Neural cell (in vitro differentiated cells): ENCODE measurements around the gene CISD3. TPM values are rescaled to one million over a fixed set of nuclear protein-coding genes. Genes with fewer than 3 reads are reported as not detected.

ENCODE experiments used
- H2AFZ ChIP-seq: fragments of 200-600, 300-800 bp; sonication (generic), shearing (Covaris generic); 2 replicates; pipeline ENCODE4 v1.6.0; 2014; ENCODE audit warnings: low read depth, mild to moderate bottlenecking, antibody characterized with exemption, low read length, moderate library complexity
- H3F3A ChIP-seq: fragments of 200-600 bp; shearing (Covaris generic); 2 replicates; pipeline ENCODE4 v1.6.1; 2016; ENCODE audit warnings: mild to moderate bottlenecking, moderate library complexity, mixed read lengths, antibody characterized with exemption, low read length; ENCODE audit not compliant: insufficient read depth, poor library complexity, severe bottlenecking
- H3K27ac ChIP-seq: fragments of 200-600, 300-800 bp; sonication (generic), shearing (Covaris generic); 2 replicates; pipeline ENCODE4 v1.5.1; 2014; ENCODE audit warnings: mild to moderate bottlenecking, low read length, moderate library complexity
- H3K27me3 ChIP-seq: fragments of 300-800, 200-600 bp; sonication (generic), shearing (Covaris generic); 2 replicates; pipeline ENCODE4 v1.6.0; 2014; ENCODE audit warnings: mild to moderate bottlenecking, low read depth, low read length, moderate library complexity; ENCODE audit not compliant: insufficient read depth
- H3K36me3 ChIP-seq: fragments of 300-800, 200-600 bp; sonication (generic), shearing (Covaris generic); 2 replicates; pipeline ENCODE4 v1.5.1; 2014; ENCODE audit warnings: mild to moderate bottlenecking, antibody characterized with exemption, low read length, moderate library complexity; ENCODE audit not compliant: insufficient read depth
- H3K4me2 ChIP-seq: fragments of 300-800, 200-600 bp; sonication (generic), shearing (Covaris generic); 2 replicates; pipeline ENCODE4 v1.6.0; 2014; ENCODE audit warnings: mild to moderate bottlenecking, low read length
- H3K4me3 ChIP-seq: fragments of 300-800, 200-600 bp; sonication (generic), shearing (Covaris generic); 2 replicates; pipeline ENCODE4 v1.5.1; 2014; ENCODE audit warnings: mild to moderate bottlenecking, low read length, moderate library complexity
- H3K79me2 ChIP-seq: fragments of 200-600 bp; shearing (Covaris generic); replicated peaks from 2 replicates; pipeline ENCODE4 v1.6.0; 2014; ENCODE audit warnings: mild to moderate bottlenecking, low read length, moderate library complexity; ENCODE audit not compliant: insufficient read depth
- H3K9ac ChIP-seq: fragments of 300-800, 200-600 bp; sonication (generic), shearing (Covaris generic); 2 replicates; pipeline ENCODE4 v1.6.1; 2016; ENCODE audit warnings: mild to moderate bottlenecking, low read length, mixed read lengths
- H3K9me2 ChIP-seq: fragments of 200-600 bp; shearing (Covaris generic); 2 replicates; pipeline ENCODE4 v1.6.1; 2016; ENCODE audit warnings: mild to moderate bottlenecking, low read length, mixed read lengths; ENCODE audit not compliant: insufficient read depth
- H3K9me3 ChIP-seq: fragments of 200-600, 300-800 bp; sonication (generic), shearing (Covaris generic); 2 replicates; pipeline ENCODE4 v1.6.1; 2016; ENCODE audit warnings: mild to moderate bottlenecking, mixed run types, low read length, moderate library complexity, mixed read lengths
- H4K20me1 ChIP-seq: fragments of 200-600 bp; shearing (Covaris generic); 2 replicates; pipeline ENCODE4 v1.6.1; 2016; ENCODE audit warnings: mild to moderate bottlenecking, mixed run types; ENCODE audit not compliant: insufficient read depth
- CTCF ChIP-seq: fragments of 450-650 bp; IDR thresholded peaks from 2 replicates; pipeline ENCODE4 v1.5.1; 2014; ENCODE audit warnings: antibody characterized with exemption, mild to moderate bottlenecking, moderate library complexity; ENCODE audit not compliant: poor library complexity, severe bottlenecking
- EP300 ChIP-seq: fragments of 450-650 bp; conservative IDR thresholded peaks from 2 replicates; pipeline ENCODE4 v1.6.1; 2014; ENCODE audit warnings: antibody characterized with exemption, mild to moderate bottlenecking, moderate library complexity; ENCODE audit not compliant: poor library complexity, severe bottlenecking
- EZH2 ChIP-seq: fragments of 200-600, 300-800 bp; shearing (Covaris generic), sonication (generic); IDR thresholded peaks from 2 replicates; pipeline ENCODE4 v1.6.1; 2014; ENCODE audit warnings: antibody characterized with exemption, low read length, borderline replicate concordance, mild to moderate bottlenecking; ENCODE audit not compliant: insufficient read depth, poor library complexity, severe bottlenecking
- MXI1 ChIP-seq: fragments of 450-650 bp; conservative IDR thresholded peaks from 2 replicates; pipeline ENCODE4 v1.6.1; 2014; ENCODE audit warnings: antibody characterized with exemption, mild to moderate bottlenecking; ENCODE audit not compliant: poor library complexity, severe bottlenecking
- POLR2AphosphoS5 ChIP-seq: IDR thresholded peaks from 2 replicates; pipeline ENCODE4 v1.6.1; 2012
- RAD21 ChIP-seq: fragments of 450-650 bp; conservative IDR thresholded peaks from 2 replicates; pipeline ENCODE4 v1.6.1; 2014; ENCODE audit warnings: antibody characterized with exemption, mild to moderate bottlenecking, moderate library complexity
- REST ChIP-seq: IDR thresholded peaks from 2 replicates; pipeline ENCODE4 v1.6.1; 2012; ENCODE audit warnings: borderline replicate concordance
- SMC3 ChIP-seq: fragments of 450-650 bp; conservative IDR thresholded peaks from 2 replicates; pipeline ENCODE4 v1.6.1; 2014; ENCODE audit warnings: antibody characterized with exemption, mild to moderate bottlenecking, moderate library complexity; ENCODE audit not compliant: poor library complexity
- TAF1 ChIP-seq: IDR thresholded peaks from 2 replicates; pipeline ENCODE4 v1.6.1; 2012; ENCODE audit warnings: low read depth
- polyA plus RNA-seq: library from polyadenylated mRNA; depleted of rRNA; stranded (reverse); fragments of >200 nt; gene quantifications from 2 replicates; pipeline ENCODE4 v1.2.3, GENCODE V29; 2014

CISD3 gene
- polyA plus RNA-seq, 1 donor from 2014 or later: 1.2 TPM

GRCh38 chr17:38719289-38719942 lies 10.7 kb upstream of the CISD3 start:
- Histone ChIP-seq H3K27ac (no peak overlapping the region), H2AFZ (no peak overlapping the region), H3F3A (no peaks in the 10 kb centered on the region), H3K27me3 (no peaks in the 10 kb centered on the region), H3K9me3 (no peaks in the 10 kb centered on the region), H4K20me1 (no peaks in the 10 kb centered on the region), H3K36me3 (no peaks in the 10 kb centered on the region), H3K79me2 (no peaks in the 10 kb centered on the region), H3K9me2 (no peaks in the 10 kb centered on the region), H3K9ac (no peak overlapping the region), H3K4me2 (no peak overlapping the region), H3K4me3 (no peak overlapping the region)
- no peak for TF ChIP-seq EP300
- TF ChIP-seq MXI1: no peak
- no peak for TF ChIP-seq EZH2
- TF ChIP-seq RAD21: no peak
- TF ChIP-seq REST: no peak
- no peak for TF ChIP-seq TAF1
- TF ChIP-seq POLR2AphosphoS5: no peak
- TF ChIP-seq SMC3: no peak

- TF ChIP-seq POLR2AphosphoS5: no peak
- Histone ChIP-seq H3K27ac (no peak overlapping the region), H3K9me3 (no peaks in the 10 kb centered on the region), H3K4me2 (no peak overlapping the region), H2AFZ (no peak overlapping the region), H3K27me3 (no peaks in the 10 kb centered on the region), H3F3A (no peaks in the 10 kb centered on the region), H3K36me3 (no peaks in the 10 kb centered on the region), H3K4me3 (no peak overlapping the region), H3K79me2 (no peaks in the 10 kb centered on the region), H3K9me2 (no peaks in the 10 kb centered on the region), H3K9ac (no peak overlapping the region), H4K20me1 (no peaks in the 10 kb centered on the region)
Observed at GRCh38 chr17:38719943-38720641, 10.0 kb upstream of the CISD3 start.

GRCh38 chr17:38720941-38721340 lies 9.2 kb upstream of the CISD3 start:
- Histone ChIP-seq H3K36me3 (no peaks in the 10 kb centered on the region), H3K9me2 (no peaks in the 10 kb centered on the region), H3F3A (no peaks in the 10 kb centered on the region), H4K20me1 (no peaks in the 10 kb centered on the region), H3K4me3 (no peak overlapping the region), H3K9me3 (no peaks in the 10 kb centered on the region), H3K4me2 (no peak overlapping the region), H3K27me3 (no peaks in the 10 kb centered on the region), H2AFZ (no peak overlapping the region), H3K79me2 (no peaks in the 10 kb centered on the region), H3K9ac (no peak overlapping the region), H3K27ac (no peak overlapping the region)
- TF ChIP-seq SMC3 (no peak), EP300 (no peak), EZH2 (no peak), TAF1 (no peak), REST (no peak), POLR2AphosphoS5 (no peak), CTCF (no peak), RAD21 (no peak), MXI1 (no peak)
